Measurements from ENCODE around the gene ANO6.

DNA sequence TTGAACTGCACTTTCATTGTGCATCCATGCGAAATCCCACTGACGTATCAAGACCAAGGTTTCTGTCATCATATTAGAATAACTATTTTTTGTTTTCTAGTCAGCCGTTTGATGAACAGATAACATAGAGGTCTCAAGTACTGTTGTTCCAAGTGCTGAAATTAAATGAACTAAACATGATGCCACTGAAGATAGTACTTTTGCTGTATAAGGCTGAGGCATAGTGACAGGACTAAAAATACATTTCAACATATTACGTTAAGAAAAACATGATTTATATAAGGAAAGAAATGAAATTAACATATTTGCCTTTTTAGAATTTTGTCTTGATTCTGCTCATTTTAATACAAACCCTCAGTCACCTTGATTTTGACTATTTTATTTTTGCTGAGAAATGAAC is 82.2 kb downstream of the ANO6 start:
- TF ChIP-seq POLR2A (IDR thresholded peaks at IDR 0.05) (no peak), POLR2AphosphoS5 (IDR thresholded peaks at IDR 0.05) (no peak)
- TF ChIP-seq, protein P1, sequence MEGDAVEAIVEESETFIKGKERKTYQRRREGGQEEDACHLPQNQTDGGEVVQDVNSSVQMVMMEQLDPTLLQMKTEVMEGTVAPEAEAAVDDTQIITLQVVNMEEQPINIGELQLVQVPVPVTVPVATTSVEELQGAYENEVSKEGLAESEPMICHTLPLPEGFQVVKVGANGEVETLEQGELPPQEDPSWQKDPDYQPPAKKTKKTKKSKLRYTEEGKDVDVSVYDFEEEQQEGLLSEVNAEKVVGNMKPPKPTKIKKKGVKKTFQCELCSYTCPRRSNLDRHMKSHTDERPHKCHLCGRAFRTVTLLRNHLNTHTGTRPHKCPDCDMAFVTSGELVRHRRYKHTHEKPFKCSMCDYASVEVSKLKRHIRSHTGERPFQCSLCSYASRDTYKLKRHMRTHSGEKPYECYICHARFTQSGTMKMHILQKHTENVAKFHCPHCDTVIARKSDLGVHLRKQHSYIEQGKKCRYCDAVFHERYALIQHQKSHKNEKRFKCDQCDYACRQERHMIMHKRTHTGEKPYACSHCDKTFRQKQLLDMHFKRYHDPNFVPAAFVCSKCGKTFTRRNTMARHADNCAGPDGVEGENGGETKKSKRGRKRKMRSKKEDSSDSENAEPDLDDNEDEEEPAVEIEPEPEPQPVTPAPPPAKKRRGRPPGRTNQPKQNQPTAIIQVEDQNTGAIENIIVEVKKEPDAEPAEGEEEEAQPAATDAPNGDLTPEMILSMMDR (IDR thresholded peaks at IDR 0.05), result no peak

Measured in breast epithelium (tissue), 3 donors.